ENCODE data around the gene TRPM8.
A peak's percentile ranks its signal among the peaks of the same experiment; 100 is the strongest.

The TRPM8 gene

DNA sequence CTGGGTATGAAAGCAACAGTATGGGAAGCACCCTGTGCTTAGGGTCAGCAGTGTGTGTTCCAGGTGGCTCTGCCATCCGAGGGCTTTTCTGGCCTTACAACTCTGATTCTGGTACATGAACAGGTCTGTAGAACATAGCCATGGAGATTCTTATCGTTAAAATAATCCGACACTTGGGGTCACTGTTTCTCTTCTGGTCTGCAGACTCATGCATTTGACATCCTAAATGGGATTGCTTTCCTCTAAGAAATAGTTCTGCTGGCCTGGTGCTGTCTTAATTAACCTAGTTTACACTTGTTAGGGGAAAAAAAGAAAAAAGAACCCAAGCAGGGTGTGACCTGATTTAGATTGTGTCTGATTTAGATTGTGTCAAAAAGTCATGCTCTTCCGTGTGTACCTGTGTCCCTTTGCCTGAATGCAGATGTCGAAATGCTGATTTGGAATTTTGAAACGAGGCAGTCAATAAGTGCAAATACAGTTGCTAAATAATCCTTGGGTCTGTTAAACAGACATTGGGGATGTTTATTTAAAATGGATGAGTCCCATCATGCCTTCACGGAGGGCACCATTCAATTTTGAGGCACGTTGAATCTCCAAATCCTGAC is 59.6 kb downstream of the TRPM8 start:
- peak; percentile 15 for DNase-seq

DNA sequence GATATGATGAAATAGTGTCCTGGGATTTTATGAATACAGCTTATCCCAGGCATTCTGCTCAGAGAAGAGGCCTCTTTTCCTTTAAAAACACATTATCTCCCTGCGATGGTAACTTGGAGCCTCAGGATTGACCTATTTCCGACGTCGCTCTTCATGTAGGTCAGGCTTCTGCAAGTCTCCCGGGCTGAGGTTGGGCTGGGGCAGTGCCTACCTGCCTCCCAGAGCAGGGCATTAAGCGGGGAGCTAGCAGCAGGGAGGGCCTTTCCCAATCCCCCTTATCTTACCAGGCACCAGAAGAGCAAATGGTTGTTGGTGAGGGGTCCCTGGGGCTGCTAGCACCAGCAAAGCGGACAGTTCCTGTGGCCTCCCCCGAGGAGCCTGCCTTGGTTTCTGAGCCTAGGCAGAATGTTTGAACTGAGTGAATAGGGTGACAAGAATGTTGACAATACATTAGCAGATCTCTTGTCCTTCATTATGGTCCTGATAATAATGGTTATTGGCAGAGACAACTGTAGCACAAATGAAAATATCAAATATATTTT is 60.2 kb downstream of the TRPM8 start:
- DNase-seq = no peak

DNA sequence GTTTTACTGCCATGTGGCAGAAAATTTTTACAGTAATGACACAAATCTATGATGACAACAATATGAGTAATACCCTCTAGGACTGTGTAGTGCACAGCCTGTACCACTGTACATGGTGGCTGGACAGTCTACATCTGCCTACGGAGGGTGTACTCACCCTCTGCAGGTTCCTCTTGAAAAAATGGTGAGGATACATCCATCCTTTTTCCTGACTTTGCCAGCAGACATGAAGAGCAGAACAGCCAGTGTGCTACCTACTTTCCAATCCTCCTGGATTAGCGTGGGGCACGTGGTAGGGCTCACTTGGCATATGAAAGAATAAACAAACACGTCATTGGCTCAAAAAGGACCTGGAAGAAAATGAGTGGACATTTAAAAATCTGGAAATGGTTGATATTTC is 62.6 kb downstream of the TRPM8 start:
- DNase-seq = no peak

DNA sequence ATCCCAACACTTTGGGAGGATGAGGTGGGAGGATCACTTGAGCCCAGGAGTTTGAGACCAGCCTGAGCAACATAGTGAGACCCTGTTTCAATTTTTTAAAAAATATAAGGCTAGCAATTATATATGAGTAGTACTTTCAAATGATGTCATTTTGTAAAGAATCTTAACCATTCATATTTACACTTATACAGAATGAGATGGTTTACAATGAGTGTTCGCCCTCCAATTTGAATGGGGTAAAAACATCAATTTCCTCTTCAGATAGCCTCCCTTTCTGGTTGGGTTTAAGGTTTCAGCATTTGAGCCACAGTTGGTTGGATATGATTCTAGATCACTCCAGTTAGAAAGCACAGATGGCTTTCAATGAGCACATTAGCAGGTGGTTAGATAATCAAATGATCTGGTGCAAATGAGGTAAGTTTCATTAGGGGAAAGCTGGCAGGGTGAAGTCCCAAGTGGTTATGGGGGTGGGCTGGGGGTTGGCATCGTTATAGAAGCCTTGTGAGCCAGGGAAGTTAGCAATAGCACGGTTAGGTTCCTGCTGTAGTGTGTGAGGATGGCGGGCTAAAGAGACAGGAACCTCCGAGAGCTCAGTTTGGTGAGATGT is 63.9 kb downstream of the TRPM8 start:
- DNase-seq = no peak

DNA sequence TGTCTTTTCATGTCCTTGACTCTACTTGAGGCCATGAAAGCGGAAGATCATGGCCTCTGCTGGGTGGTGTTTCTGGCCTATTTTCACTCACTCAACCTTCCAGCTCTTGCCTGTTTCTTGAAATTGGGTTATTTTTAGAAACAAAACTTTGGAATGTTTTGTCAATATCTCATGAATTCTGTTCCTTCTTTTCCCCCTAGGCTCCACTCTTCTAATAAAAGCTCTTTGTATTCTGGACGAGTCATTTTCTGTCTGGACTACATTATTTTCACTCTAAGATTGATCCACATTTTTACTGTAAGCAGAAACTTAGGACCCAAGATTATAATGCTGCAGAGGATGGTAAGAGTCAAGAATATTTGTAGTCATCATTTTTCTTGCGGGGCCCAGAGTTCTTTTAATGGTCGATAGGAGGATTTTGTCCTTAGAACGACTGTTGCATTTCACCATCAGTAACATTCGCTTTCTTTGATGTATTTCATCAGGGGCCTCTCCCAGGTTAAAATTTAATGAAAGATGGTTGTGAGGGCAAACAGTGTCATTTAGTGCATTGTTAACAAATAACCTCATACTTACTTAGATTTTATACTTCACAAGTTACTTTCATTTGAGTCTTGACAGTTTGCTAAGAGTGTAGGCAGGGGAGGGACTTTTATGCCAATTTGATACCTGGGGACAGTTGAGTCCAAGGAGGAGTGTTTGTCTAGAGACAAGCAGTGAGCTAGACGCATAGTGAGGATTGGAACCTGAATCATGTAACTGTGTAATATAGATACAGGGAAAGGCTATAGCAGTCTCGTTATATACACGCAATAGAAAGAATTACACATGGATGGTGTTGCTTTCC is 64.6 kb downstream of the TRPM8 start:
- DNase-seq = no peak

DNA sequence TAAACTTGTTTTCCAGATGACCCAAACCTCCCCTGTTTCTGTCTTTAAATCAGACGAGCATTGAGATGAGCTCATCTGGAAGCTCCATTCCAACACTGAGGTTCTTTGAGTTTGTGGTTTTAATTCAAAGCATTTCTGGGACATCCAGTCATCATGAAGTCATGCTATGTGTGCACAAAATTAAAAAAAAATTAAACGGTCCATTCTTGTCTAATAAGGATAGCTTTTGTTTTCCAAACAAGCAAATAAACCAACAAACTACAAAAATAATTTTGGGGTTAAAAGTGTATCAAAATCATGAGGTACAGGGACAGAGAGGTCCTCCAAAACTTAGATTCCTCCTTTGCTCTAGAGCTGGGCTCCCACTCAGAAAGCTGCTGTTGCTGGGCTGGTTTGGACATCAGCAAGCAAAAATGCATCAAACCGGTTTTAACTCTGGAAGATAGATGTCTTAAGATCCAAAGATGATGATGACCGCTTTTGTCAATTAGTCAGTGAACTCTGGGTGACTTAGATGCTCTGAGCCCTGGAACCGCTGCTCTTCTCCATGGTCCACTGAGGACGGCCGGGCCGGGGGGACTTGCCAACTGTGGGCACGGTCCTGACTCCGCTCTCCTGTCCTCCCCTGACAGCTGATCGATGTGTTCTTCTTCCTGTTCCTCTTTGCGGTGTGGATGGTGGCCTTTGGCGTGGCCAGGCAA is 65.4 kb downstream of the TRPM8 start:
- no peak for DNase-seq

DNA sequence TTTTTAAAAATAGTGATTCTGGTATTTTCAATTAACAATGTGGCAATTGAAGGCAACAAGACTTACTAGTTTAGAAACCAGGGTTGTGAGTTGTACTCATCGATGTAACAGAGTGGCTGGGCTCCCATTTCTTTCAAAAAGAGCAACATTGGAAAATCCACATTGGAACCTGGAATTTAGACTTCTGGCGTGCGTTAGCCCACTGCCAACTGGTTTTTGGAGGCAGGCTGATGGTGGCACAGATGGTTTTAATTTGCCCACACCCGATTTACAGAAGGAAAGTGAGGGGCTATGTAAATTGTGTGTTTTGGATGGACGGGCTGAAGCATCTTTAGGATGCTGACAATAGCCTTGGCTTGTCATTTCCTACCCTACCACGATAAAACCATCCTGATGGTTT is 66.3 kb downstream of the TRPM8 start:
- DNase-seq = no peak

DNA sequence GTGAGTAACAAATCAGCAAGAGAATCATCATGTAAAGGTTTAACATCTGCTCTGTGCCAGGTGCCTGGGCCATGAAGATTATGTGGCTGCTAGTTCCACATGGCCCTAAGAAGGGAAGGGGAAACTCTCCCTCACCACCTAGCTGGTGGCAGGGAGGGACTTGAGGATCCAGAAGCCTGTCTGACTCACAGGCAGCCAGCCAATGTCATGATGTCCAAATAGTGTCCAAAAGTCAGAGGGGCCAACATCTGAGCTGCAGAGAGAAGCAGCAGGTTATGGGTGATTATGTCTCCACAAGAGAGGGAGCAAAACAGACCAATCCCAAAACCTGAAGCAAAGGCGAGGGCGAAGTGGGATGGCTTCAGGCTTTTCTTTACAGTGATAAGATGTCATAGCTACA is 71.4 kb downstream of the TRPM8 start:
- DNase-seq = no peak

DNA sequence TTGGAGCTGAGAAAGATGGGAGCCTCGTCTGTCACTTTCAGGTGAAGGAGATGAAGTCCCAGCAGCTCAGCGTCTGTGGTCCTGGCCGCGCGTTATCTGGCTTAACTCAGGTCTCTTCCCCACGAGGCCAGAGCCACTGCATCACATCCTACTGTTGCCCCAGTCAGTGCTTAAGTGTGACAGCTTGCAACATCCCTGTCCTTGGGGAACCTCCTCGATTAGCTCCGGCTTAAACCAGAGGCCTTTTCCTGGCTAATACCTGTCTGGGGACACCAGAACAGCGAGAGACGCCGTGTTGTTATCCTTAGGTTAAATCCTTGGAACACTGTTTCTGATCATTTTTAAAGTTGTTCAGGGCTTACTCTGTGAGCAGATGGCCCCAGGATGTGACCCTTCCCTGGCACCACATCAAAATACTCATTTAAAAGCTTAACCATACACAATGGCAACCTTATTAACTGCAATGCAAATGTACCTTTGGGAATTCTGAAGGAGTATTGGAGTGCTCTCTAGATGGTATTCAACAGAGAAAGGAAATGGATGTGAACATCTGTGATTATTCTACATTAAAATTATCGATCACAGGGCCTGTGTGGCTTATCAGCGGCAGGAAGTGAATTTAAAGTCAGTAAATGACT is 72.2 kb downstream of the TRPM8 start:
- no peak for DNase-seq

DNA sequence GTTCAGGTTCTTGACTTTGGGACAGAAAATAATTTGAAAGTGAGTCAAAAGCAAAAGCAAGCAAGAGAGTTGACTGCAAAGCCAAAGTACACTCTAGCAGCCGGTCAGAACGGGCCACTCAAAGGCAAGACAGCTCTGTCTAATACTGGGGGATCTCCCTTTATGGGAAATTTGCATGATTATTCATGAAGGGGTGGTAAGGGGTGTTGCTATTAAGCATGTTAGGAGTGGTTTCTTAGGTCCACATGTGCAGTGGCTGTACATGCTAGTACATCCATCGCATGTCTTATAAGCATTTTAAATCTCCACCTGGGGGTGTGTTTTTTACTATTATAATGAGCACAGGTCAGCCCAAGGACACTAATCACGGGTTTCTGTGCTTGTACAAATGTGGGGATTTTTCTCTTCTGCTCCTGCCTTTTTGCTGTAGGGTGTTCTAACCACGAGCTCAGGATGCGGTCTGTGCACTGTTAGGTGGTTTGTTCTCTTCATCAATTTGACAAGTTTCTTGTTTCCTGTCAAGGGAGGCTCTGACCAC is 73.2 kb downstream of the TRPM8 start:
- peak; percentile 28 for DNase-seq

DNA sequence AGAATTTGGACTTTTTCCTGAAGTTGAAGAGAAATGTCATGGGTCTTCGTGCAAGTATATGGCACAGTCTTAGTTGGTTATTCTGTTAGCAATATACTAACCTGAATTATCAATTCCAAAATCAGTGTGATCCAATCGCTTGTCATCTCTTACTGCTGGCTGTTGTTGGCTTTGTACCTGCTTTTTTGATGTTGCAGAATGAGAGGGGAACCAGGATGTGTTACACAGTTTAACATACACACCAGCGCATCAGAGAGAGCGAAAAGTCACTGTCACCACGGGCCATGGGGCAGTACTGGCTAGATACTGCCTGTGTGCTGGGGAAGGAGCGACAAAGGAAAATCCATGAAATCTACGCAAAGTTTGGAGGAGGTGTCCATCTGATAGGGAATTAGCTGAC is 74.0 kb downstream of the TRPM8 start:
- no peak for DNase-seq

DNA sequence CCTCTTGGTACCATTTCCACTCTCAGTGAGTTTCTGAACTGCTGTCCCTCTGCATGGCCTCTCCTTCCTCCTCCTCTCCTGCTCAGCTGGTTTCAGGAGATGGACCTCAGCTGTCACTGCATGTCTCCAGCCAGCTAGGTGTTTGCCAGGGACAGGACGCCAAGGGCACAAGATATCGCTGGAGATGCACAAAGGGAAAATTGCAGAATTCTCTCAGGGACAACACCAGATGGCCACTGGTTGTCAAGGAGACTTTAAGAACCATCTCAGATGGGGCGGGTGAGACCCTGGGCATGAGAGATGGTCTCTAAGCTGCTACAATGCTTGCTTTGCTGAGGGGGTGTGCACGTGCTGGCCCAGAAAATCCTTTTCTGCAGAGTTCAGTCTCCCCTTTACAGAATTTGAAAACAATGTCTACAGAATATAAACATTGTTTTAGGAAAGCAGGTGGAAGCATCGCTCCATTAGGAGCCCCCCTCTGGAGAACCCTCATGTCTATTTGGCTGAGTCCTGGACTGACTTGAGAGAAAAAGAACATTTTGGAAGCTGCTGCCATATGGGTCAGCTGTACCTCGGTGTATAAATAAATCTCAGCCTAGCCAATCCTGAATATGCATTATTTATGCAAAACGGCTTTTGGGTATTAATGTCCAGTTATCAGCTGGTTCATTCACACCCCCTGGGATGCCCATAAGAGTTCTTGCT is 75.5 kb downstream of the TRPM8 start:
- DNase-seq = no peak

DNA sequence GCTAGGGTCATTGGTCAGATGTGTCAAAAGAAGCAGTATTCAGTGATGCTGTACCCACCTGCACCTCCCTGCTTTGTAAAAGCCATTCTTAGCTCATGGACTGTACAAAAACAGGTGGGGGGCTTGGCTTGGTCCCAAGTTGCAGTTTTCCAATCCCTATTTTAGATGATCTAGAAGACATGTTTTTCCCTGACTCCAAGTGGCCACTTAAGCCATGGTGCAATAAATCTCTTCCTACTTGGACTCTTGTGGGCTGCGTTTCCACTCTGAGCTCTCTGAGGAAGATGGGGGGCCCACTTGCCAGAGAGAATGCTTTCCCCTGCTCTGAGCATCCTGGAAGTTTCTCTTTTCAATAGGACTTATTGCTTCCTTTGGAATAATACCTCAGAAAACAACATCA is 76.3 kb downstream of the TRPM8 start:
- no peak for DNase-seq

DNA sequence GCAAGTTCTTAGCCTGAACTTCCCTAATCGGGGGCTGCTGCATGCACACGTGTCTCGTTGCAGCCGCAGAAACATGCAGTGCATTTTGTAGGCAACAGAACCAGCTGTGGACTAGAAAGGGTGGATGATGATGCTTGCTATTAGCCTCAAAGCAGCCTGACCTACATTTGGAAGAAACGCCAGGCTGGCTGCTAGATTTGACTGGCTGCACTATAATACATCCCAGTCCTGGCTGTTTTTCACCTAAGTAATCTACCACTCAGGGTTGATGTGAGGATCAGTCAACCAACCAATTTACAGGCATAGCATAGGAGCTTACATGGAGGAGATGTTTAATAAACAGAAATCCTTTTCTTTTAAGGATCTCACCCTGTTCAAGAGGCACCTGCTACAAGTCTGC is 77.0 kb downstream of the TRPM8 start:
- no peak for DNase-seq

DNA sequence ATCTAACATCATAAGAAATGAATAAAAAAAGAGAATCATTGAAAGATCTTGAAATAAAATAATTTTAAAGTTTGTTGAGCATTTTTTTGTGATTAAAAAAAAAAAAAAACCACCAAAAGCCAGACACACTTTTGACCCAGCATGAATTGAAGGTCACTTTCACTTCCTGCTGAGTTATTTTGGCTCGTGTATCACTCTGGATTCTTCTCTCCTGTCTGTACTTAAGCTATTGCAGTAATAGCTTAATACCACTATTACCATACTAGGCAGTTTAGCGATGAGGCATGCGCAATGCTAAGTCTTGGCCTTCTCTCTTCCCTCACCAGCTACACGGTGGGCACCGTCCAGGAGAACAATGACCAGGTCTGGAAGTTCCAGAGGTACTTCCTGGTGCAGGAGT is 78.8 kb downstream of the TRPM8 start:
- no peak for DNase-seq

DNA sequence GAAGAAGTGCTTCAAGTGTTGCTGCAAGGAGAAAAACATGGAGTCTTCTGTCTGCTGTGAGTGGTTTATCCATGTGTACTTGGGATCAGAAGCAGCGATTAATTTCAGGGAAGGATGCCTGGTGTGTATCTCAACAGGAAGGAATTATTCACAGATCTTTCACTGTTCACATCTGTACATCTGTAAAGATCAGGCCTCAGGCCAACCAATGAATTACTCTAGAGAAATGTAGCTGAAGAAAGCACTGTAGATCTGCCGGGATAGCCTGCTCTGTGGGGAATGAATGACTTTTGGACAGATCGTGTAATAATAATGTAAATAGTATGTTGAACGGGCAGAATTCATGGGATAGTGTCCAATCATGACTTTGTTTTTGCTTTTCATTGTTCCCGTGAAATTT is 79.3 kb downstream of the TRPM8 start:
- DNase-seq = no peak

DNA sequence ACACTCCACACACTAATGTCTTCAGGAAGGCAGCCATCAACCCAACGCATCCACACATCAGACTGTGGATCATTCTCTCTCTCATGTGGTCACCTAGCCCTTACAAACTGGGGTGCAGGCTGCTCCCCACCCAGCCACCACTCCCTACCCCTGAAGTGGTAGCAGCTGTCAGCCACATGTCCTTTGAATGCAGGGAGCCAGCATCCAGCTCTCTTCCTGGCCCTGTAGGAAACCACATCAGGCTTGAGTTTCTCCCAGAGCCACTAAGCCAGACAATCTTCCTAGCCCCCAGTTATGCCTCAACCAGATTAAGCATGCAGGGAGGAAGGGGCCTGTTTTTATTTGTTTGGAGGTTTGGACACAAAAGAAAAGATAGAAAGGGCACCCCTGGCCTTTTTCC is 80.5 kb downstream of the TRPM8 start:
- DNase-seq = no peak

DNA sequence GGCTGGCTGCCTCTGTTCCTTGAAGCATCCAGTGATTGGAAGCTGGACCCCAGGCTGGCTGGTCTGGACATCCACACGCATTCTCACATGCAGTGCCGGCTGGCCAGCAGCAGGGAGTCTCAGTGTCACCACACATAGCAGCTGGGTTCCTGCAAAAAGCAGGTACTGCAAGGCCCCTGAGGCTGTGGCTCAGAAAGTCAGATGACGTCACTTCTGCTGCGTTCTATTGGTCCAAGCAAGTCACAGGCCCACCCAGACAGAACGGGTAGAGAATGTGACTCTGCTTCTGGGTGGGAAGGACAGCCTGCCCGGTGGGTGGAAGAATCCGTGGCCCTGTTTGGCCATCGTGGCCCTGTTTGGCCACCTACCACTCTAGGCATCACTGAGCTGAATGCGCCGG is 82.0 kb downstream of the TRPM8 start:
- DNase-seq = no peak

DNA sequence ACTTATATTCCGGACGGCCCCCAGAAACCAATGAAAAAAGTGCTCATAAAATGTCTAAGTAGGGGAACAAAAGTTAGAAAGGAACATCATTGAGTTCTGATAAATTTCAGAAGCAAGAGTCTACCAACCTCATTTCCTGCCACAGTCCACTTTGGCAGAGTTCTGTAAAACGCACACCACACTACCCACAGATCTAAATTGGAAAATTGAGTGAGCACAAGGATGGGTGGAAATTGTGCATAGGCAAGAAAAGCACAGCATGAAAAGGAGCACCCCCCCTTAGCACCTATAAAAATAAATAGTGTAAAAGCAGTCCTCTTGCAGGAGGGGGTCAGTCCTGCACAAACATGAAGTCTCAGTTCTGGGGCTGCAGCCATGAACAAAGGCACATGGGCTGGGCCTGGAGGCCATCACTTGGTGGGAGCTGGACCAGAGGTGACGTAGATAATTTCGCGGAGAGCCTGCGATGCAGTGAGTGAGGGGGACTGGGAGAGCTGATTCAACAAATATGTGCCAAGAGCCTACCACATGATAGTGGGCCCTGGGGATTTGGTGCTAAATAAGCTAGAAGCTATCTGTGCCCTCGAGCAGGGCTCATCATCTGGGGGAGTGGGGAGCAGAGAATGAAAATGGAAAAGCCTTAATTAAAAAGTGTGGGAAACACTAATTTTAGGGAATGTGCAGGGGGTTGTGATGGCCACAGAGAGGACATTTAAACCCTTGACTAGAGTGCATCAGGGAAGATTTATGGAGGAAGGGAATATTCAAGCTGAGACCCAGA is 84.4 kb downstream of the TRPM8 start:
- DNase-seq = no peak

DNA sequence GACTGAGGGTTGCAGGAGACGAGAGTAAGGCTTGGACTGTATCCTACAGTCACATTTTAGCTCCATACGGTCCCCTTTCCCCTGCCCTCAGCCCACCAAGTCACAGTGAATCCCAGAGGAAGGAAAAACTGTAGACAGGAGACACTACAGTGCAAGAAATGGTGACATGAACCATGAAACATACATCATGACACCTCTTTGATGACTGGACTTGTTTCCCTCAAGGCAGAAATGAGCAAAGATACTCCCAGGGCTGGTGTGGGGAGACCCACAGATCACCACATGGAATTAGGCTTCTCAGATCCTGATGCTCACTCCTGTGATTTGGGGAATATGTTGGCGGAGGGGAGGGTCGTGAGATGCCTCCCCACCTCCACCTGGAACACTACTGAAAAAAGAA is 85.1 kb downstream of the TRPM8 start:
- no peak for DNase-seq

DNA sequence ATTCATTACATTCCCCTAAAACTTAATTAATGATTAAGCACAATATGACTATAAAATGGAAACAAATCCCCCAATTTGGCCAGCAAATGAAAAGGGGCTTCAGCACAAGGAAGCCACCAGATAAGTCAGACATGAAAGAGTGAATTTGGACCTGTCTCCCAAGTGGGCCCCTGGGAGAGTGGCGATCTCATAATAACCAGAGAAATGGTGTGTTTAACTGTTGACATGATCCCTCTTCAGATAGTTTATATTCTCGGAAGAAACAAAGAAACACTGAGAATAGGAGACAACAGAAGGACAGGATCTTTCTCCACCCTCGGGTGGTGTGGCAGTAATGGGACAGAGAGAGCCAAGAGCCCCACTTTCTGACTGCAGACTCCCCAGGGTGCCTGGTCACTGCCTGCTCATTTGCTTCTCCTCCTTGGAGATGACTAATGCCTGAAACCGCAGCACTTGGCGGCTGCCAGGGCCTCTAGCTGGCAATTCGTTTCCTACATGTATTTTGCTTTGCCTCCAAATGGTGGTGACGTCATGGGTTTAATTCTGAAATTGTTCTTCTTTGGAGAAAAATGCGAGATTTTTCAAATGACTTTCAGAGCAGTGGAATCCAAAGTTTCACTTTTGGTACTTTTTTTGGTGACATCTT is 86.9 kb downstream of the TRPM8 start:
- DNase-seq = no peak

Data from stimulated activated CD4-positive, alpha-beta T cell treated with anti-CD3 and anti-CD28 coated beads, Interleukin-4, amount 100 ng/mL, for 24 hours (primary cell).